Measurements from ENCODE around the gene TGM6.

The TGM6 gene

DNA sequence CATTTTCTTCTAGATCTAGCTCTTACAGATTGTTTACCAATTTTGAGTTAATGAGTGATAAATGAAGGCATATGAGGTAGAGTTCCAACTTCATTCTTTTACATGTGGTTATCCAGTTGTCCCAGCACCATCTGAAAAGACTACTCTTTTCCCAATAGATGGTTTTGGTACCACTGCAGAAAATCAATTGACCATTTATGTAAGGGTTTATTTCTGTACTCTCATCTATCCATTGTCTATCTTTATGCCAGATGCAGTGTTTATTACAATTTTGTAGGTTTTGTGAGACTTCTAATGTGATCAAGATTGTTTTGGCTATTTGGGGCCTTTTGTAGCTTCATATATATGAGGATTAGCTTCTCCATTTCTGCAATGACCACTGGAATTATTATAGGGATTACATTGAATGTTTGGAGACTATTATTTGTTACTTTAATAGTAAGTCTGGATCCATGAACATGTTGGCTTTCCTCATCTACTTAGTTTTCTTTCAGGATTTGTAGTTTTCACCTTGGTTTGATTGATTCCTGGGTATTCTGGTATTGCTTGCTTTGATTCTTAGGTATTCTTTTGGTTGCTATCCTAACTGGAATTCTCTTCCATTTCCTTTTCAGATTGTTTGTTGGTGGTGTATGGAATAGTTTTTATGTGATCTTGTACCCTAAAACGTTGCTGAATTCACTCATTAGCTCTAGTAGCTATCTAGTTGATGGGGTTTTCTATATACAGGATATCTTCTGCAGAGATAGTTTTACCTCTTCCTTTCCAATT, 79.5 kb downstream of the TGM6 start:
- DNase-seq = no peak

DNA sequence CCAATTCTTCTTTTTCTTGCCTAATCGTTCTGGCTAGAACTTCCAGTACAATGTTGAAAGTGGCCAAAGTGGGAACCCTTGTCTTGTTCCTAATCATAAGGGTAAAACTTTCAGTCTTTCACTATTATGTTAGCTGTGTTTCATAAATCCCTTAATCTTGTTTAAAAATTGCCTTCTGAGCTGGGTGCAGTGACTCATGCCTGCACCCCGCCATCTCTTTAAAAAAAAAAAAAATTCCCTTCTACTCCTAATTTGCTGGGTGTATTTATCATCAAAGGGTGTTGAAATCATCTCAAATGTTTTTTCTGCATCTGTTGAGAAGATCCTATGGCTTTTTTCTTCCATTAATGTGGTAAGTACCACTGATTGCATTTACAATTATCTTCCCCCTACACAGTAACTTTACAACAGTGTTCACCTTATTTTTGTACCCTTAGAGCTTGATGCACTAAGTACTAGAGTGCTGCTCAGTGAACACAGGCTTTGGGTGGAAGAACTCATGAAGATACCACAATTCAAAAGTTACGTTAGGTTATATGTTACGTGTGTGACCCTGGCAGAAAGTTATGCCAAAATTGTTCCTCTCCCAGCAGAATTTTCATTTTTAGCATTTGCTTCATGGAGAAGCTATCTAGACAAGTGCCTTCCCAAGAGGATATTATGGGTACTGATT, 80.2 kb downstream of the TGM6 start:
- no peak for DNase-seq

DNA sequence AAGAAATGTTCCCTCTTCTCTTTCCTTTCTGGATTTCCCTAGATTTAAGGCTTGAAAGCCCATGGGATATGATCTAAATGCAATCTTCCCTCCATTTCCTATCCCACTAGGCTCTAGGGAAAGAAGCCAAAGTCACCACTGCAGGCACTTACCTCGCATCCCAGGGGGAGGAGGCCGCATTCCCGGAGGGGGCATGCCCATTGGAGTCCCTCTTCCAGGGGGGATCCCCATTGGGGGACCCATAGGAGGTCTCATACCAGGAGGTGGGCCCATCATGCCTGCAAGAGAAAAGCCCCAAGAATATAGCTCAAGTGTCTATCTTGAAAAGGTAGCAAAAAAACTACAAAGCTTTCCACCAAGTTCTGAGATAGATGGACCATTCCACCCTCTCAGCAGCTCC, 81.8 kb downstream of the TGM6 start:
- no peak for DNase-seq

DNA sequence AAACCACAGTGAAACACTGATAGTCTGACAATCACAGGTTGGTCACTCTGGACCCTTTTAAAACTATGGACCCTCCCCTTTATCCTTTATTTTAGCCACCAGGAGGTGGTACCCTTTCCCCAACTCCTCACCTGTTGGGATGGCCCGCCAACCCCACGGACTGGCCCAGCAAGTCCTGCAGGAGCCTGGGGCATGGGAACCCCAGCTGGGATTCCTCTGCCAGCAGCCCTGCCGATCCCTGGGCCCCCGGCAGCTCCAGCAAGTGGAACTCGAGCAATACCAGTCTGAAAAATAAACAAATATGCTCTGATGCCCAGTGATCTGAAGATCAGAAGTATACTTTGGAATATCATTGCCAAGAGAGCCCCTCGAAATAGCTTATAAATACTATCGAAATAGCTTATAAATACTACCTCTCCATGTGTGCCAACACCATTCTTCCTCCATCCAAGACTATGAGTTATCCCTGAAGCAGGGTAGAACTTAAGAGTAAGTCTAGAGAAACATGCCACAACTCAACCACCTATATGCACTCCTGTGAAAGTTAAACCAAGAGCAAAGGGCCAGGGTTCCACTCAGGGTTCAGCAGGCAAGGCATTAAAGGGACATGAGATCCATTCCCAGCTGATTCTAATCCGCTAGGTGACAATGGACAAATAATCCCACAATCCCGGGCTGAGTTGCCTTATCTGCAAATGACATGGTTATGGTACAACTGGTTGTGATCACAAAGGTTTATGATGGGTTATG, 83.1 kb downstream of the TGM6 start:
- no peak for DNase-seq

DNA sequence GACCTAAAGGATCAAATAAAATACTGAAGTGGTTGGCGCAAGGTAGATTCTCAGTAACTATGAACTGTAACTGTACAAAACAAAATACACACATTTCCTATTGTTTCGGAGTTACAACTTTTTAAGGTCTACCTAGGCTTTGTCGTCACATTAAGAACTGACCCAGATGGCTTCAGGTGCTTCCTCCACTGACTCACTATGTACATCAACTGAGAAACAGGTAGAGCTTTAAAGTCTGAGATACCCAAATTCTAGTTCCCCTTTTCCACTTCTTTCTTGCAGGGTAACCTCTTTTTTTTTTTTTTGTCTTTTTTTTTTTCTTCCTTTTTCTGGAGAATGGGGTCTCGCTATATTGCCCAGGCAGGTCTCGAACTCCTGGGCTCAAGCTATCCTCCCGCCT, 84.4 kb downstream of the TGM6 start:
- no peak for DNase-seq

DNA sequence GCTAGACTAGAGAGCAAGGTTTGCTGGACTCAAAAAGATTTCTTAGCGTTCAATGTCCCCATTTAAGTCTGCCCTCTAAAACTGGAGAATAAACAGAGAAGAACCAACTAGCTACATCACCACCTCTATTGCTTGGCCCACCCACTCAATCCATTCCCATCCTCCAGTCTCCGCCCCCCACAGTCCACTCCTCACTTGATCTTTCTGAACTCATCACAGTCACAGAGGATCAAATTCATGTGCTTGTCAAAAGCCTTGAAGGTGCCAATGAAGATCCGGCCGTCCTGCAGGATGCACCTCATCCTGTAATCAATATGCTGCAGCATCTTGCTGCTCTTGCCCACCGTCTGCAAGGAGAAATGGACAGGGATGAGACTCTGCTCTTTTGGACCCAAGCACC, 86.7 kb downstream of the TGM6 start:
- no peak for DNase-seq

DNA sequence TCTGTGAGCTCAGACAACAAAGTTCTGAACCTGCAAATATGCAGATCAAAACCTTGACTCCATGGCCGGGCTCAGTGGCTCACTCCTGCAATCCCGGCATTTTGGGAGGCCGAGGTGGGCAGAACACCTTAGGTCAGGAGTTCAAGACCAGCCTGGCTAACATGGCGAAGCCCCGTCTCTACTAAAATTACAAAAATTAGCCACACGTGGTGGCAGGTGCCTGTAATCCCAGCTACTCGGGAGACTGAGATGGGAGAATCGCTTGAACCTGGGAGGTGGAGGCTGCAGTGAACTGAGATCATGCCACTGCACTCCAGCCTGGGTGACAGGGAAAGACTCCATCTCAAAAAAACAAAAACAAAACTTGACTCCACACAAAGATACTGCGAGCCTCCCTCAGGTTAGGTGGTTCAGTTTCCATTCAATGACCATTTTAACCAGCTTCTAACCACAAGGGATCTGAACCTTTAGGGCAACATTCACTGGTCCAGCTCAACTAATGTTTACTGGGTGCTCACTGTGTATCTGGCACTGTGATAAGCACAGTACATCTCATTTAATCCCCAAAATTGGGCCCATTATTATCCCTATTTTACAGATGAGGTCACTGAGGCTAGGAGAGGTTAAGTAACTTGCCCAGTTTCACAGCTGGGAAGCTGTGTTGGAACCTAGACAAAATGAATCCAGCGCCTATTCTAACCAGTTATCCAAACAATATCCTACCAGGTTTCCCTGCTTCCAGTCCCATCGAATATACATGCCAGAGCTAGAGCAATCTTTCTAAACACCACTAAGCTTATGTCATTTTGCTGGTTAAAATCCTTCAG, 88.1 kb downstream of the TGM6 start:
- DNase-seq = no peak

DNA sequence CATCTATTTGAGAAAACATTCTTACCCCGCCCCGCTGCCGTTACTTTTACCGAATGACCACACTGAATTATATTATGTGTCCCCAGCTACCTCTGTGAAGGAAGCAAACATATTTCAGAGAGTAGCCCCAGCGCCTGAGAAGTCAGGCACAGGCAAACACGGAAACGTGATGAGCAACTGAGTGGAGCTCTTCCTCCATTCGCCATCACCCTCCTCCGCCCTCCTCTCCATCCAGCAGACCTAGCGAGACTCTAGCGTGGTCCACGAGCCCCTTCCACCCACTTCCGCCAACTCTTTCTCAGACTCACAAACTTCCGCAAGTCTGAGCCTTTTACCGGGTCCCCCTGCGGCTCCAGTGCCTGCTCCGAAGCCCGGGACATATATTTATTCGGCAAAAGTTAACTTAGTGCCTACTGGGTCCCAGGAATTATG, 89.3 kb downstream of the TGM6 start:
- DNase-seq = peak; percentile 79

DNA sequence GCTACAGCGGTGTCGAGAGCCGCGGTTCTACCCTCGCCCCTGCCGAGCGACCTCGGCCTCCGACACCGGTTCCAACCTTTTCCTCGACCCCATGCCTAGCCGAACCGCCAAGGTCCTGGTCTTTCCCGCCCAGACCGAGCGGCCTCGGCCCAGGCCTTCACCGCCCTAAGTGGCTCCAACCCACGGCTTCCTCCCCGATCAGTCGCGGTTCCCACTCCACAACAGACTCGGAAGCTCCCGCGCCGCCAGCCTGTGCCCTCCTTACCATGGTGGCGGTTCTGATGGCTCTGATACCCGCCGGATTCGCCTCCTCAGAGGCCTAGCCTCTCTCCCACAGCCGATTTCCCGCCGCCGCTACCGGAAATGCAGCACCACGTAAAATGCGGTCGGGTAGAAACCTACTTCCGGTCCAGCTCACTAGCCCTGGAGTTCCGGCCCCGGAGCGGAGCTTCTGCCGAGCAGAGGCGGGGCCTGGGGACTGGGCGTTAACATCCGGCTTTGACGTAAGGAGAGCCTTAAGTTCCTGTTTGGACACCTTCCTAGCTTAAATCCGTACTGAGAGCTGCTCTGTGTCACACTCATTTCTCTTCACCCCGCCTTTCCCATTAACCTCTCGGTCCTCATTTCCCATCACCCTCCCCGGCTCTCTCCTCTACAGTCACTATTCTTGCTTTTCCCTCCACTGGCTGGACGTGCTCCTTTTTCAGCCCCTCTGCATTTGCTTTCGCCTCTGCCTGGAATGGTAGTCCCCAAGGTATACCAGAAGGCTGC, 89.9 kb downstream of the TGM6 start, which contains the start of gene SNRPB:
SNRPB (minus strand) TSS at position 367 of the 771 bp plus-strand sequence; CDS start at position 268, 99 bp downstream.
- DNase-seq = peak; percentile 100

DNA sequence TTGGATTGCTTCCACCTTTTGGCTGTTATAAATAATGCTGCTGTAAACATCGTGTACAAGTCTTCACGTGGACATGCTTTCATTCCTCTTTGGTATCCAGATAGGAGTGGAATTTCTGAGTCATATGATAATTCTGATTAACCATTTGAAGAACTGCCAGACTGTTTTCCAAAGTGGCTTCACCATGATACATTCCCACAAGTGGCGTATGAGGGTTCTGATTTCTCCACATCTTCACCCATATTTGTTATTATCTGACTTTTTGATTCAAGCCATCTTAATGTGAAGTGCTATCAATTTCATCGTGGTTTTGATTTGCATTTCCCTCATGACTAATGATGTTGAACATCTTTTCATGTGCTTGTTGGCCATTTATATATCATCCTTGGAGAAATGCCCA, 92.8 kb downstream of the TGM6 start:
- no peak for DNase-seq

DNA sequence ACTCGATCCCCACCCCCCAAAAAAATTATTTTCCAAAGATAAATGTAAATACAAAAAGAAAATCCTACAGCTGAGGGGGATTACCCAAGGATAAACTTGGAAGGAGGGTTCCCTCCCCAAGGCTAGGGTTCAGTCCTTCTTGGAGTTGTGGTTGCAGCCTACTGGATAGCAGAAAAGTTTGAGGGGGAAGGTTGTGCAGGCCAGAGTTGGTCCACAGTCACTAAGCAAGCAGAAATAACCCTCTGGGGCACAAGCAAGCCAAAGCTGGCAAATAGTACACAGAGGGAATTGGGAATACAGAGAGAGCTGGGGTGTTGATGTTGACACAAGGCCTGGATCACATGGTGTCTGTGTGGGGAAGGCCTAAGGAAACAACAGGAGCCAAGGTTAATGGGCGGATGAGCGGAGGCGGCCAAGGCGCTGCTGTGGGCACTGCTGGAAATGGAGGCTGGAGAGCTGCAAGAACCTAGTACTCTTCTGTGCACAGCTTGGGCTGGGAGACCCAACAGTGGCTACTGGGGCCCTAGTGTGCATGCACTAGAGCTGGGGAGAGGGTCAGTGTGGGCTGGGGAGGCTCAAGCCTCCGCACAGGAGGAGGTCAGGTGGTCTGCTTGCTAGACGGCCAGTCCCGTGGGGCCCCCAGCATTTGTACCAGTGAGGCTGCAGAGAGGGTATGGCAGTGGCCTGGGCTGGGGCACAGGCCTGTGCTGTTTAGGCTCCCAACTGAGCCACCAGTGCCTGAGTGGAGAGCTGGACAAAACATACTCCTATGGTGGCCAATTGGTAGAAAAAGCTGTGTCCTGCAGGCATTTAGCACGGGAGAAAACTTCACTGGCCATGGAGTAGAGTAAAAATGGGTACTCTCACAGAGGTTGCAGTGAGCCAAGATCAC, 95.4 kb downstream of the TGM6 start:
- DNase-seq = no peak

DNA sequence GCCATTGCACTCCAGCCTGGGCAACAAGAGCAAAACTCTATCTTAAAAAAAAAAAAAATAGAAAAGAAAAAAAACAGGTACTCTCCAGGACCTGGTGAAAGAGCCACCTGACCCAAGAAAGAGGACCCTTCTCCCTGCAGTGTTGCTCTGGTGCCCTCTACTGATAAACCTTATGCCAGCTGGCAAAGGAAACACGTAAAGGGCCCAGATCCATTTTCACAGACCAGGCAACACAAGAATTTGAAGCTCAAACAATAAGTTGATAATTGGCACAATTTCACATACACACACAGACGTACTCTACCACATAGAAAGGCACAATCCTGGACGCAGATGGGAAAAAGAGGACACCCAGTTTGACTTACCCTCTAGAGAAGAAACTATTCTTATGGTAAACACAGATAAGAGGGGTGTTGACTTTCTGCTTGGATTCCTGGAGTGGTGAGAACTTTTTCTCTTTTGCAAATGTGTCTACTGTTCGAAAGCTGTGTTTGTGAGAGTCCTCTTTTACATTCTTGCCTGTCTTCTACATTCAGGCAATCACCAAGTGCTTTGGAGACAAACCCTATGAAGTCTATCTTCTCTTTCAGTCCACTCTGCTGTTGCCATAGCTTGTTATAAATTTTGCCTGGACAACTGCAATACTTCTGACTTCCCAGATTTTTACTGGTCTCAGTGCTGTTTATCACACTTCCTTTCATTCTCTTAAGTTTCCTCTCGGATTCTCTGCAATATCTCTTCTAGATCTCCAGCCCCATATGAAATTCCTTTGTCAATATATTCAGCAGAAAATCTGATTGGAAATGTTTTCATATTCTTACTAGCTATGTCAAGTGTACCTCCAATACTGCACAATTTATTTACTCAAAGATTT, 96.3 kb downstream of the TGM6 start:
- no peak for DNase-seq

DNA sequence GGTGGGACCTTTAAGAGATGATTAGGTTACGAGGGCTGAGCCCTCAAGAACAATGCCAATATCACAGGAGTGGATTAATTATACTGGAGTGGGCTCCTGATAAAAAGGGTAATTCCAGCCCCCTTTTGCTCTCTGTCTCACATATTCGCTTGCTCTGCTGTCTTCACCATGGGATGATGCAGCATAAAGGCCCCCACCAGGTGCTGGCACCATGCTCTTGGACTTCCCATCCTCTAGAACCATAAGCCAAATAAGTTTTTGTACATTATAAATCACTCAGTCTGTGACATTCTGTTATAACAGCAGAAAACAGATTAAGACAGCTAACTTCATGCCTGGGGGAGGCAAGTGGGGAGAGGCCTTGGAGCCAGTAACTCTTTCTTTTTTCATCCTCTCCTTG, 99.7 kb downstream of the TGM6 start:
- DNase-seq = no peak
